Rectal smooth muscle tissue (tissue), 1 donor: ENCODE results near the gene FXR2.
A peak's percentile ranks its signal among the peaks of the same experiment; 100 is the strongest.

Source experiments
- H3K27ac ChIP-seq: one replicate; pipeline ENCODE4 v1.7.0; 2013; ENCODE audit warnings: low read depth, low read length, inconsistent platforms
- H3K27me3 ChIP-seq: one replicate; pipeline ENCODE4 v1.7.0; 2013; ENCODE audit warnings: low read length; ENCODE audit not compliant: control insufficient read depth, insufficient read depth
- H3K36me3 ChIP-seq: one replicate; pipeline ENCODE4 v1.7.0; 2013; ENCODE audit warnings: low read length; ENCODE audit not compliant: control insufficient read depth, insufficient read depth
- H3K4me1 ChIP-seq: one replicate; pipeline ENCODE4 v1.7.0; 2013; ENCODE audit warnings: low read length; ENCODE audit not compliant: control insufficient read depth, insufficient read depth
- H3K4me3 ChIP-seq: one replicate; pipeline ENCODE4 v1.7.0; 2013; ENCODE audit warnings: low read length
- H3K9ac ChIP-seq: one replicate; pipeline ENCODE4 v1.7.0; 2013; ENCODE audit warnings: low read length

The FXR2 gene

GRCh38 chr17:7579834-7580603 lies 34.7 kb downstream of the FXR2 start:
- Histone ChIP-seq H3K27me3 (no peaks in the 10 kb centered on the region), H3K4me3 (peak overlapping the region; percentile 35), H3K36me3 (peaks cover 44% of the 10 kb centered on the region), H3K9ac (no peak overlapping the region), H3K4me1 (peaks cover 16% of the 10 kb centered on the region), H3K27ac (peak overlapping the region; percentile 58)

GRCh38 chr17:7579001-7579833 lies 35.5 kb downstream of the FXR2 start, which contains the start of gene CD68:
Gene CD68, plus strand, starts transcription at chr17:7579638. Its CDS starts 40 bp downstream, at chr17:7579678.
- Histone ChIP-seq H3K36me3 (peaks cover 51% of the 10 kb centered on the region), H3K9ac (no peak within 1 kb of the TSS), H3K4me3 (peak within 1 kb of the TSS; percentile 35), H3K4me1 (peaks cover 19% of the 10 kb centered on the region), H3K27ac (peak within 1 kb of the TSS; percentile 58), H3K27me3 (no peaks in the 10 kb centered on the region)

- Histone ChIP-seq H3K36me3 (peaks cover 55% of the 10 kb centered on the region), H3K27me3 (no peaks in the 10 kb centered on the region), H3K4me1 (peaks cover 10% of the 10 kb centered on the region), H3K9ac (no peak overlapping the region), H3K4me3 (no peak overlapping the region), H3K27ac (no peak overlapping the region)
These were observed 37.1 kb downstream of the FXR2 start for GRCh38 chr17:7577327-7578199.

GRCh38 chr17:7576432-7576937 lies 38.2 kb downstream of the FXR2 start:
- Histone ChIP-seq H3K4me3 (no peak overlapping the region), H3K4me1 (peaks cover 5% of the 10 kb centered on the region), H3K36me3 (peaks cover 55% of the 10 kb centered on the region), H3K27me3 (no peaks in the 10 kb centered on the region), H3K27ac (no peak overlapping the region), H3K9ac (no peak overlapping the region)

- Histone ChIP-seq H3K36me3 (peaks cover 52% of the 10 kb centered on the region), H3K27me3 (no peaks in the 10 kb centered on the region), H3K27ac (no peak overlapping the region), H3K9ac (no peak overlapping the region), H3K4me3 (no peak overlapping the region), H3K4me1 (peaks cover 3% of the 10 kb centered on the region)
These were observed 38.7 kb downstream of the FXR2 start for GRCh38 chr17:7575959-7576358.

- peaks cover 3% of the 10 kb centered on the region for H3K4me1 ChIP-seq
- H3K27me3 ChIP-seq, result no peaks in the 10 kb centered on the region
- H3K27ac ChIP-seq, result no peak overlapping the region
- no peak overlapping the region for H3K4me3 ChIP-seq
- H3K36me3 ChIP-seq, result peaks cover 53% of the 10 kb centered on the region
- H3K9ac ChIP-seq, result no peak overlapping the region
These were observed 39.2 kb downstream of the FXR2 start for GRCh38 chr17:7575481-7575883.

GRCh38 chr17:7574176-7574953 lies 40.3 kb downstream of the FXR2 start:
- Histone ChIP-seq H3K36me3 (peaks cover 63% of the 10 kb centered on the region), H3K4me3 (peak overlapping the region; percentile 98), H3K9ac (no peak overlapping the region), H3K4me1 (peaks cover 3% of the 10 kb centered on the region), H3K27me3 (no peaks in the 10 kb centered on the region), H3K27ac (peak overlapping the region; percentile 98)

- H3K4me1 ChIP-seq, result peaks cover 3% of the 10 kb centered on the region
- peak overlapping the region; percentile 98 for H3K27ac ChIP-seq
- H3K27me3 ChIP-seq, result no peaks in the 10 kb centered on the region
- H3K4me3 ChIP-seq, result peak overlapping the region; percentile 98
- peak overlapping the region; percentile 95 for H3K9ac ChIP-seq
- peaks cover 58% of the 10 kb centered on the region for H3K36me3 ChIP-seq
These were observed 41.2 kb downstream of the FXR2 start for GRCh38 chr17:7573324-7574080.

GRCh38 chr17:7572588-7573323 lies 41.9 kb downstream of the FXR2 start:
- Histone ChIP-seq H3K9ac (peak overlapping the region; percentile 95), H3K4me1 (peaks cover 3% of the 10 kb centered on the region), H3K27ac (peak overlapping the region; percentile 98), H3K4me3 (peak overlapping the region; percentile 98), H3K27me3 (no peaks in the 10 kb centered on the region), H3K36me3 (peaks cover 50% of the 10 kb centered on the region)

- Histone ChIP-seq H3K9ac (peak overlapping the region; percentile 67), H3K4me1 (peaks cover 3% of the 10 kb centered on the region), H3K27ac (peak overlapping the region; percentile 77), H3K36me3 (peaks cover 48% of the 10 kb centered on the region), H3K4me3 (peak overlapping the region; percentile 77), H3K27me3 (no peaks in the 10 kb centered on the region)
These were observed 42.4 kb downstream of the FXR2 start for GRCh38 chr17:7572338-7572587.
